Type B pancreatic cell (in vitro differentiated cells): ENCODE data around the gene FOXR2. TPM values are rescaled to one million over a fixed set of nuclear protein-coding genes. Genes with fewer than 3 reads are reported as not detected.

Source experiments
- DNase-seq: peaks from one replicate; pipeline ENCODE4 v3.0.0; 2021; ENCODE audit warnings: mixed read lengths; ENCODE audit not compliant: unreplicated experiment; ENCODE audit errors: extremely low spot score
- H3K27ac Mint-ChIP-seq: 2 replicates; pipeline ENCODE4 v1.8.0; 2021; ENCODE audit warnings: mild to moderate bottlenecking, mixed read lengths
- H3K27me3 Mint-ChIP-seq: 2 replicates; pipeline ENCODE4 v1.8.0; 2021; ENCODE audit warnings: mixed read lengths
- H3K36me3 Mint-ChIP-seq: 2 replicates; pipeline ENCODE4 v1.8.0; 2021; ENCODE audit warnings: mixed read lengths
- H3K4me1 Mint-ChIP-seq: one replicate; pipeline ENCODE4 v1.8.0; 2021; ENCODE audit warnings: mixed read lengths; ENCODE audit not compliant: unreplicated experiment
- H3K4me3 Mint-ChIP-seq: 2 replicates; pipeline ENCODE4 v1.8.0; 2021; ENCODE audit warnings: mild to moderate bottlenecking, mixed read lengths
- H3K9me3 Mint-ChIP-seq: 2 replicates; pipeline ENCODE4 v1.8.0; 2021; ENCODE audit warnings: mixed read lengths
- CTCF ChIP-seq: fragments of 200-600 bp; sonication (generic); conservative IDR thresholded peaks from 2 replicates; pipeline ENCODE4 v1.5.0; 2021; ENCODE audit warnings: antibody characterized with exemption, mild to moderate bottlenecking
- total RNA-seq: library from RNA; stranded (reverse); gene quantifications from 2 replicates; pipeline ENCODE4 v1.2.1, GENCODE V29; 2021; ENCODE audit warnings: low replicate concordance

Gene FOXR2
- total RNA-seq, 1 donor from 2014 or later = not detected

GRCh38 chrX:55648434-55648833, 25.2 kb downstream of the FOXR2 start:
- Mint-ChIP-seq H3K4me1 (no peaks in the 10 kb centered on the region), H3K4me3 (no peak overlapping the region), H3K36me3 (no peaks in the 10 kb centered on the region), H3K27ac (no peak overlapping the region), H3K27me3 (no peaks in the 10 kb centered on the region), H3K9me3 (peaks cover 6% of the 10 kb centered on the region)
- DNase-seq = no peak
- no peak for TF ChIP-seq CTCF

DNA sequence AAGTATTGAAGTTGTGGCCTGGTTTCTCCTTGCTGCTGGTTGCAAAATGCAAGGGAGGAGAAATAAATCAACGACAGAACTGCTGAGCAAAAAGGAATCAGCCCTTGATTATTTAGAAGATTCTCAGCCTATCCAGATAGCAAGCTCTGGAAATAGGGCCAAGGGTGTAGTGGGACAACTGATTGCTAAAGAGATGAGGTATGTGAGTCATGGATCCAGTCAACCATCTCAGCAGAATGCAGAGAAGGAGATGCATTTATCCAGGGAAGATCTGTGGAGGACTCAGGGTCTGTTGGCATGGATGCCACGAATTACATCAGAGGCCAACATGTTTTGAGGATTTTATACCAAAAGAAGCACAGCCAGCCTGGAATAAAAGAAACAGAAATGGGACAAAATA, 36.7 kb downstream of the FOXR2 start:
- Mint-ChIP-seq H3K4me1 (no peaks in the 10 kb centered on the region), H3K36me3 (no peaks in the 10 kb centered on the region), H3K9me3 (peaks cover 5% of the 10 kb centered on the region), H3K27ac (no peak overlapping the region), H3K4me3 (no peak overlapping the region), H3K27me3 (no peaks in the 10 kb centered on the region)
- no peak for TF ChIP-seq CTCF
- no peak for DNase-seq

- TF ChIP-seq CTCF = no peak
- H3K27me3 Mint-ChIP-seq = no peaks in the 10 kb centered on the region
- no peak overlapping the region for H3K4me3 Mint-ChIP-seq
- H3K36me3 Mint-ChIP-seq = no peaks in the 10 kb centered on the region
- no peaks in the 10 kb centered on the region for H3K4me1 Mint-ChIP-seq
- peaks cover 8% of the 10 kb centered on the region for H3K9me3 Mint-ChIP-seq
- DNase-seq = no peak
- H3K27ac Mint-ChIP-seq = no peak overlapping the region
Observed at GRCh38 chrX:55663584-55663983, 40.4 kb downstream of the FOXR2 start.

- Mint-ChIP-seq H3K27me3 (no peaks in the 10 kb centered on the region), H3K27ac (no peak overlapping the region), H3K4me3 (no peak overlapping the region), H3K36me3 (no peaks in the 10 kb centered on the region), H3K4me1 (no peaks in the 10 kb centered on the region), H3K9me3 (peaks cover 3% of the 10 kb centered on the region)
- no peak for DNase-seq
- TF ChIP-seq CTCF = no peak
Observed at GRCh38 chrX:55668084-55668483, 44.9 kb downstream of the FOXR2 start.

Other genes starting within 250 kb of the FOXR2 start
- gene MAGEH1, start 171.3 kb upstream of the FOXR2 start, total RNA-seq = 37.7 and 38.3 TPM in 2 replicates
- 3.5 and 8.9 TPM in 2 replicates for gene USP51, start 133.6 kb upstream of the FOXR2 start, total RNA-seq
- 18.8 and 19.6 TPM in 2 replicates for gene RRAGB, start 94.3 kb downstream of the FOXR2 start, total RNA-seq